ENCODE data around the gene GALNTL6.

The GALNTL6 gene

GRCh38 chr4:172842779-172843178 is 1029.6 kb downstream of the GALNTL6 start:
- POLR2A ChIA-PET, result no interaction called here
- CTCF ChIA-PET, result interaction anchor here (0.6 kb wide), 1 partner anchor 417 kb away, joined by 3 read pairs; no protein-coding TSS in a partner anchor
- TF ChIP-seq NFRKB (IDR thresholded peaks at IDR 0.05) (no peak), CTBP1 (IDR thresholded peaks at IDR 0.05; ENCODE audit: borderline replicate concordance) (no peak), SUZ12 (IDR thresholded peaks at IDR 0.05) (no peak), FOXA1 (IDR thresholded peaks at IDR 0.05) (no peak), FOXK2 (IDR thresholded peaks at IDR 0.05) (no peak), SP1 (IDR thresholded peaks at IDR 0.05) (no peak), FOXM1 (IDR thresholded peaks at IDR 0.05; ENCODE audit: borderline replicate concordance) (no peak), ELF4 (IDR thresholded peaks at IDR 0.05) (no peak), PKNOX1 (IDR thresholded peaks at IDR 0.05) (no peak), ARNT (IDR thresholded peaks at IDR 0.05) (no peak), L3MBTL2 (conservative IDR thresholded peaks at IDR 0.05) (no peak), HDGF (IDR thresholded peaks at IDR 0.05; ENCODE audit: borderline replicate concordance) (no peak), ZNF384 (IDR thresholded peaks at IDR 0.05) (no peak), BHLHE40 (IDR thresholded peaks at IDR 0.05; ENCODE audit: borderline replicate concordance) (no peak), TARDBP (IDR thresholded peaks at IDR 0.05) (no peak)
- no peak for DNase-seq (ENCODE audit: extremely low spot score)

GRCh38 chr4:172843192-172843591 is 1030.0 kb downstream of the GALNTL6 start:
- ChIA-PET CTCF (no interaction called here), POLR2A (no interaction called here)
- TF ChIP-seq SP1 (IDR thresholded peaks at IDR 0.05) (no peak), PKNOX1 (IDR thresholded peaks at IDR 0.05) (no peak), NFRKB (IDR thresholded peaks at IDR 0.05) (no peak), ZNF384 (IDR thresholded peaks at IDR 0.05) (no peak), ARNT (IDR thresholded peaks at IDR 0.05) (no peak), CTBP1 (IDR thresholded peaks at IDR 0.05; ENCODE audit: borderline replicate concordance) (no peak), LEF1 (IDR thresholded peaks at IDR 0.05; ENCODE audit: borderline replicate concordance) (no peak), FOXA1 (IDR thresholded peaks at IDR 0.05) (no peak), SUZ12 (IDR thresholded peaks at IDR 0.05) (no peak), BHLHE40 (IDR thresholded peaks at IDR 0.05; ENCODE audit: borderline replicate concordance) (no peak), HDGF (IDR thresholded peaks at IDR 0.05; ENCODE audit: borderline replicate concordance) (no peak), FOXM1 (IDR thresholded peaks at IDR 0.05; ENCODE audit: borderline replicate concordance) (no peak), TARDBP (IDR thresholded peaks at IDR 0.05) (no peak), ELF4 (IDR thresholded peaks at IDR 0.05) (no peak), FOXK2 (IDR thresholded peaks at IDR 0.05) (no peak), L3MBTL2 (conservative IDR thresholded peaks at IDR 0.05) (no peak)
- no peak for DNase-seq (ENCODE audit: extremely low spot score)

GRCh38 chr4:172844556-172844955 is 1031.4 kb downstream of the GALNTL6 start:
- TF ChIP-seq SUZ12 (IDR thresholded peaks at IDR 0.05), result no peak
- no peak for DNase-seq (ENCODE audit: extremely low spot score)
- POLR2A ChIA-PET, result no interaction called here
- CTCF ChIA-PET, result interaction anchor here (0.7 kb wide), 1 partner anchor 589 kb away, joined by 3 read pairs; no protein-coding TSS in a partner anchor

- no peak for DNase-seq (ENCODE audit: extremely low spot score)
- CTCF ChIA-PET, result no interaction called here
- POLR2A ChIA-PET, result no interaction called here
- TF ChIP-seq HDGF (IDR thresholded peaks at IDR 0.05; ENCODE audit: borderline replicate concordance), result no peak
- no peak for TF ChIP-seq LEF1 (IDR thresholded peaks at IDR 0.05; ENCODE audit: borderline replicate concordance)
- no peak for TF ChIP-seq TARDBP (IDR thresholded peaks at IDR 0.05)
- no peak for TF ChIP-seq FOXK2 (IDR thresholded peaks at IDR 0.05)
- no peak for TF ChIP-seq FOXM1 (IDR thresholded peaks at IDR 0.05; ENCODE audit: borderline replicate concordance)
- no peak for TF ChIP-seq ARNT (IDR thresholded peaks at IDR 0.05)
- no peak for TF ChIP-seq PKNOX1 (IDR thresholded peaks at IDR 0.05)
- no peak for TF ChIP-seq NFRKB (IDR thresholded peaks at IDR 0.05)
- no peak for TF ChIP-seq CTBP1 (IDR thresholded peaks at IDR 0.05; ENCODE audit: borderline replicate concordance)
- TF ChIP-seq FOXA1 (IDR thresholded peaks at IDR 0.05), result no peak
- TF ChIP-seq L3MBTL2 (conservative IDR thresholded peaks at IDR 0.05), result no peak
- TF ChIP-seq BHLHE40 (IDR thresholded peaks at IDR 0.05; ENCODE audit: borderline replicate concordance), result no peak
- TF ChIP-seq SP1 (IDR thresholded peaks at IDR 0.05), result no peak
Measured at GRCh38 chr4:172845281-172845680, 1032.1 kb downstream of the GALNTL6 start.

- CTCF ChIA-PET, result no interaction called here
- DNase-seq (ENCODE audit: extremely low spot score), result no peak
- no peak for TF ChIP-seq L3MBTL2 (conservative IDR thresholded peaks at IDR 0.05)
- no peak for TF ChIP-seq FOXA1 (IDR thresholded peaks at IDR 0.05)
- TF ChIP-seq SUZ12 (IDR thresholded peaks at IDR 0.05), result no peak
- TF ChIP-seq CTBP1 (IDR thresholded peaks at IDR 0.05; ENCODE audit: borderline replicate concordance), result no peak
- no peak for TF ChIP-seq HDGF (IDR thresholded peaks at IDR 0.05; ENCODE audit: borderline replicate concordance)
- TF ChIP-seq LEF1 (IDR thresholded peaks at IDR 0.05; ENCODE audit: borderline replicate concordance), result no peak
- TF ChIP-seq BHLHE40 (IDR thresholded peaks at IDR 0.05; ENCODE audit: borderline replicate concordance), result no peak
- no peak for TF ChIP-seq TARDBP (IDR thresholded peaks at IDR 0.05)
- TF ChIP-seq PKNOX1 (IDR thresholded peaks at IDR 0.05), result no peak
- TF ChIP-seq ELF4 (IDR thresholded peaks at IDR 0.05), result no peak
- TF ChIP-seq ARNT (IDR thresholded peaks at IDR 0.05), result no peak
- no peak for TF ChIP-seq SP1 (IDR thresholded peaks at IDR 0.05)
- TF ChIP-seq NFRKB (IDR thresholded peaks at IDR 0.05), result no peak
- TF ChIP-seq FOXM1 (IDR thresholded peaks at IDR 0.05; ENCODE audit: borderline replicate concordance), result no peak
- no peak for TF ChIP-seq ZNF384 (IDR thresholded peaks at IDR 0.05)
- no peak for TF ChIP-seq FOXK2 (IDR thresholded peaks at IDR 0.05)
- POLR2A ChIA-PET, result no interaction called here
Measured at GRCh38 chr4:172850838-172851237, 1037.6 kb downstream of the GALNTL6 start.

GRCh38 chr4:172851534-172851933 is 1038.3 kb downstream of the GALNTL6 start:
- CTCF ChIA-PET, result no interaction called here
- POLR2A ChIA-PET, result no interaction called here
- TF ChIP-seq HDGF (IDR thresholded peaks at IDR 0.05; ENCODE audit: borderline replicate concordance) (no peak), TARDBP (IDR thresholded peaks at IDR 0.05) (no peak), SP1 (IDR thresholded peaks at IDR 0.05) (no peak), NFRKB (IDR thresholded peaks at IDR 0.05) (no peak)
- no peak for DNase-seq (ENCODE audit: extremely low spot score)
